Islet of Langerhans (tissue), 1 donor: ENCODE results near the gene MZT2A.
"Not testable (repeated sequence)": the region's sequence is repeated elsewhere in the genome, so short reads cannot be mapped to it uniquely, and the experiment has no call there.

Experiments
- FAIRE-seq: peaks from one replicate; lab custom pipeline; 2011; peaks lifted over from hg19 to GRCh38; lab: Jason Lieb, UNC

MZT2A gene

DNA sequence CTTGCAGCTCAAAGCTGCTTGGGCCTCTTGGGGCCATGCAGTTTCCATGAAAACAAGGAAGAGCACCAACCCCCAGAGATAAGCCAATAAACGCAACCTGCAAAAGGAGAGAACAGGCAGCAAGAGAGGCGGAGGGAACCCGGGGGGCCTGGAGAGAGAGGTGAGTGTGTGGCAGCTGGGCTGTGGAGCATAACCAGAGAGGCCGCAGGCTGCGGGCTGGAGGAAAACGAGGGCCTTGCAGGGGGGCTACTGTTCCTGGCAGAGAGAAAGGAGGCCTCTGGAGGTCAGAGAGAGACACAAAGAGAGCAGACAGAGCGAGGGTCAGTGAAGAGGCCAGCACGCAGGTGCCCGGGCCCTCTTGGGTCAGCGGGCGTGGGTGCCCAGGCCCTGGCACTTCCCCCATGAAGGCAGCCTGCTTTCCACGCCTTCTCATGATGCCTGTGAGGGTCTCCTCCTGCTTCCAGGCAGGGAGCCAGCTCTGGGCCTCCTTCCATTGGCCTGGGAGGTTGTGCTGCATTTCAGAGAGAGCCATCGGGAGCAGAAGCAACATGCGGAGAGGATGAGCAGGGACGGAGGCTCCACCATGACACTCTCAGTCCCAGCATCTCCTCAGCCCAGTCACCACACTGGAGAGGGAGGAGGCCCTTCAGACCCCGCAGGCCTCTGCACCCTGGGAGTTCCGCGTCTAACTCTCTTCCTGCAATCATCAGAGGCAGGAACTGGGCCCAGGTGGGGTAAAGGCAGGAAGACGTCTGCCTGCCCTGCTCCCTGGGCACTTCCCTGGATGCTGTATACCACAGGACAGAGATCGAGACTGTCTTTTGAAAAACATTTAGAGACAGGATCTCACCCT lies 1.4 kb downstream of the MZT2A start:
- FAIRE-seq, result not testable (repeated sequence)

DNA sequence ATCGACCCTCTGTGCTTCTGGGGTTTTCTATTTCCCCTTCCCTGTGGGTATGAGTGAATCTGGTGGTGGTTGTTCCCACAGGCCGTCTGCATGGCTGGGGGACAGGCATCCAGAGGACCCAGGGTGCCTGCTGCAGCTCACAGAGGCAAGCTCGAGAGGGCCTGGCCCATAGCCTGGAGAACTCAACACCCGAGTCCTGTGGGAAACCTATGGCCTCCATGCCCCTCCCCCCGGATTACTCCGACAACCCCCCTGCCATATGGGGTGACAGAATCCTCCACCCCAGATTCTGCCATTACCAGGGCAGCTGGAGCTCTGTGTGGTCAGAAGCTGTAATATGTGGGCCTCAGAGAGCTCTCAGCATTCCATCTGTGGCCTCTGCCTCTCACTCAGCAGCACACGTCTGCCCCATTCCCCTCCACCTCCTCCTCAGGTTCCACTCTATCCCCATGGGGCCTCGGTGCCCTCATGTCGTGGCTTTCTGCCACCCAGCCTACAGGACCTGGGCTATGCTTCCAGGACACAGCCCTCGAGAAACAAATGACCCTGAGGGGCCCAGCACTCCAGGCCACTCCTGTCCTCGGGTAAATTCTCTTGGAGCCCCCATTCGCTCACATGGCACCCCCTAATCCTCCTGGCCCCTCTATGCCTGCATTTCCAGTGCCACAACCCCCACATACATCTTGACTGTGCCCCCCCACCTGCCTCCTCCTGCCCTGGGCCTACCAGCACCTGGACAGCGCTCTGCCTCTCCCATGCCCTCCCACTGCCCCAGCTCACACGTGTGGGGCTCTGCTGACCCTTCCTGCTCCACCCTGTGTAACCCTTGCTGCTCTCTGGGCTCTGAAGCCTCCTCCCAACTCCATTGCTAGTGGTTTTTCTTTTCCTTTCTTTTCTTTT lies 3.6 kb downstream of the MZT2A start:
- FAIRE-seq, result no peak

DNA sequence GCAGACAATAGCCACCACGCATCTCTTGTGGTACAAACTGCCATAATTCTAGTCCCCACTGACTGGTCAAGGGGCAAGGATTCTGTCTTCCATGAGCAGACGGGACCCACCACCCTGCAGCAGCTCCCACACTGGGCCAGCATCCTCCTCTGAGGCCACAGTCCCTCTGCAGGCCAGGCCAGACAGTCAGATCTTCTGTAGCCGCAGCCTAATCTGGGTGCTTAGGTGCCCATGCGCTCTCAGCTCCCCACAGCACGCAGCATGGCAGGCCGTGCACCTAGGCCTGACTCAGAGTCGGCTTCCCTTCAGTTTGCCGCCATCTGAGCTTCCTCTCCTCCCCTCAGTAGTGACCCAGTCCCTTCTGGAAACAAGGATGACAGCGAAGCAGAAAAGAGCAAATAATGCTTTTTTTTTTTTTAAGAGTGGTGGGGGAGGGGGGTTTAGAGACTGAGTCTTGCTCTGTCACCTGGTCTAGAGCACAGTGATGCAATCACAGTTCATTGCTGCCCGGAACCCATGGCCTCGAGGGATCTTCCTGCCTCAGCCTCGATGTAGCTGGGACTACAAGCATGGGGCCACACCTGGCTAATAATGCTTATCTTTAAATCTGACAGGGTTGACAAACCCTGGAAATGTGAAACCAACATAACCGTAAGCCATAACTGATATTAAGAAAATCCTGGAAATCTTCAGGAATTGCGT lies 5.8 kb downstream of the MZT2A start:
- FAIRE-seq, result not testable (repeated sequence)

GRCh38 chr2:131484906-131485460 lies 7.2 kb downstream of the MZT2A start:
- FAIRE-seq, result not testable (repeated sequence)

DNA sequence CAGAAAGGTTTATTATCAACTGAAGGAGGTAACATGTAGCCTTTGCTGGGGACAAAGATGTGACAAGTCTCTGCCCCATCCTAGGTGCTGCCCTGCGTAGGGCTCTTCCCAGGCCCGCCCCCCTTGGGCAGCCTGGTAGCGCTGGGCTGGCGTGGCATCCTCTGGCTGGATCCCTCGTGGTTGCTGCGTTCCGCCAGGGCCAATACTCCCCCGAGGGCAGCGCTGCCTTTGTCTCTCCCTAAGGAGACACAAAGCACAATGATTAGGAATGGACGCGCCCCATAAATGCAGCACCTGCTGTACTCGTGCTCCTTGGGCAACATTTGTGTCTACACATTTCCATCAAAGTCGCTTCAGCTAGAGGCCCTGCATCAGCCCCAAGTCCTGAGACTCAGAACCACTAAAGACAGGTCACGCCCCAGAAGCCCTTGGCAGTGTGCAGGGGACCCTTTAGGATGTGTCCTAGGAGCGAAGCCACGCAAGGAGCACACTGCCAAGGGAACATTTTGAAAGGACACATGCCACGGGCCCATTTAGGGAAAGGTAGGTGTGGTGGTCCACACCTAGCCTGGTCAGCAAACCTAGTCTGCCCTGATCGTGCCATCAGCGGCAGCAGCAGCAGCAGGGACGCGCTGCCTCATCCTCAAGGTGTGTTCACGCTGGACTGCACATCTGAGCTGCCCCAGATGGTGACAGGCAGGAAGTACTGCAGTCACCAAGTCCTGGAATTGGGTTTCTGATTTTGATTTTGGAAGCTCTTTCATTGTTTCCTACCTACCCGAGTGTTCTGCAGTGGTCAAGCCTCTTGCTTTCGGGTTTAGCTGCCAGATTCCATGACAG lies 8.0 kb downstream of the MZT2A start:
- FAIRE-seq, result not testable (repeated sequence)

GRCh38 chr2:131482506-131483155 lies 9.6 kb downstream of the MZT2A start:
- not testable (repeated sequence) for FAIRE-seq

DNA sequence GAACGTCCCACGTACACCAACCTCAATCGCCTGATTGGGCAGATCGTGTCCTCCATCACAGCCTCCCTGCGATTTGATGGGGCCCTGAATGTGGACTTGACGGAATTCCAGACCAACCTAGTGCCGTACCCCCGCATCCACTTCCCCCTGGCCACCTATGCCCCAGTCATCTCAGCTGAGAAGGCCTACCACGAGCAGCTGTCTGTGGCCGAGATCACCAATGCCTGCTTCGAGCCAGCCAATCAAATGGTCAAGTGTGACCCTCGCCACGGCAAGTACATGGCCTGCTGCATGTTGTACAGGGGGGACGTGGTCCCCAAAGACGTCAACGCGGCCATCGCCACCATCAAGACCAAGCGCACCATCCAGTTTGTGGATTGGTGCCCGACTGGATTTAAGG lies 11.8 kb downstream of the MZT2A start:
- FAIRE-seq, result not testable (repeated sequence)

- not testable (repeated sequence) for FAIRE-seq
These were observed 13.2 kb downstream of the MZT2A start for GRCh38 chr2:131478850-131479461.

DNA sequence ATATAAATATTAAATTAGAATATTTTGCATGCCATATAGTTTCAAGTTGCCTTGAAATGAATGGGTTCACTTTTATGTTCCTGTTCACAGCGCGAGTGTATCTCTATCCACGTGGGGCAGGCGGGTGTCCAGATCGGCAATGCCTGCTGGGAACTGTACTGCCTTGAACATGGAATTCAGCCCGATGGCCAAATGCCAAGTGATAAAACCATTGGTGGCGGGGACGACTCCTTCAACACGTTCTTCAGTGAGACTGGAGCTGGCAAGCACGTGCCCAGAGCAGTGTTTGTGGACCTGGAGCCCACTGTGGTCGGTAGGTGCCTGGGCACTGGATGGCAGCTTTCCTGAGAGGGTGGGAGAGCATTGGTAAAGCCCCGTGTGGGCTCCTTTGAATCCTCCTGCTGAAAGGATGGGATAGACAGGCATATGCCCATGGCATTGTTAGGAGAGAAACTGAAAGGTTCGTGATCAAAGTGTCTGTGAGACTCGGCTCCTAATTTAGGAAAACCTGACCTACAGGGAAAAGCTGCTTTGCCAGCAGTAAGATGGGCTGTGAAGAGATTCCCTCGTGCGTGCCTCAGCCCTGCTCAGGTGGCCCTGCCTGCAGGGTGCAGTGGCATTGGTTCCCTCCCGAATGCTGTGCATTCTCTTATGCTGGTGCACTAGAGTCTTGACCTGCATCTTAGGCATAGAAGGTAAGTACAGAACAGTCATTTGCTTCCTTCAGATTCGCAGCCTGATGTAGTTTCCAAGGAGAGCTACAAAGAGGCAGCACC lies 13.9 kb downstream of the MZT2A start:
- not testable (repeated sequence) for FAIRE-seq

- FAIRE-seq, result not testable (repeated sequence)
These were observed 15.0 kb downstream of the MZT2A start for GRCh38 chr2:131477227-131477626.

DNA sequence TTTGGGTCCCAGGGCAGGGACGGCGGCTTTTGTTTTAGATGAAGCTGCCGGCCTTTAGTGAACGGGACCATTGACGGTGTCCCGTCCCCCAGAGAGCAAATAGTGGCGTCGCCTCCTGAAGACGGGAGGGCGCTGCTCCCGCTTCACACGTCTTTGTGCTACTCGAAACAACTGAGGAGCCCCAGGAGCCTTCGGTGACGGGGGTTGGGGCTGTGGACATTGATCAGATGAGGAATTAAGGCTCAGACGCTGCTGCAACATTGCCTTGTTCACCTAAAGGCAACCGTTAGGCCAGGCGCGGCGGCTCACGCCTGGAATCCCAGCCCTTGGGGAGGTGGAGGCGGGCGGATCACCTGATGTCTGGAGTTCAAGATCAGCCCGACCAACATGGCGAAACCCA lies 15.8 kb downstream of the MZT2A start:
- FAIRE-seq, result not testable (repeated sequence)

DNA sequence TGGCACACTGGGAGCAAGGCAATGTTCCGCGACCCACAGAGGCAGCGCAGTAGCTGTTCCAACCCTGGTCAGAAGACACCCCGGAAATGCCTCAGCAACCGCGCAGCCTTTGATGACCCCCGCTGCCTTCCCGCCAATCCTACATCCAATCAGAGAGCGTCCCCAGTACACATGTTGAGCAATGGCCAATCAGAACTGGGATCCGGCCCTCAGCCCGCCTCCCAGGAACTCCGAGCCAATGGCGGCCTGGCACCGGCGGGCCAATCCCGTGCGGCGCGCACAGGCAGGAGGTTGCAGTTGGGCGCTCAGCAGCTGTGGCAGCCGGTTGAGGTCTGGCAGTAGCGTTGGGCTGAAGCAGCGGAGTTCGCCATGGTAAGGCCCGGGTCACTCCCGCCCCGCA lies 16.4 kb downstream of the MZT2A start, which contains the start of gene TUBA3D:
Gene TUBA3D, plus strand, starts transcription at position 289 of the 400 bp plus-strand sequence. Its CDS starts 81 bp downstream, at position 370.
- FAIRE-seq, result no peak

GRCh38 chr2:131473266-131473665 lies 18.9 kb downstream of the MZT2A start:
- FAIRE-seq, result not testable (repeated sequence)

DNA sequence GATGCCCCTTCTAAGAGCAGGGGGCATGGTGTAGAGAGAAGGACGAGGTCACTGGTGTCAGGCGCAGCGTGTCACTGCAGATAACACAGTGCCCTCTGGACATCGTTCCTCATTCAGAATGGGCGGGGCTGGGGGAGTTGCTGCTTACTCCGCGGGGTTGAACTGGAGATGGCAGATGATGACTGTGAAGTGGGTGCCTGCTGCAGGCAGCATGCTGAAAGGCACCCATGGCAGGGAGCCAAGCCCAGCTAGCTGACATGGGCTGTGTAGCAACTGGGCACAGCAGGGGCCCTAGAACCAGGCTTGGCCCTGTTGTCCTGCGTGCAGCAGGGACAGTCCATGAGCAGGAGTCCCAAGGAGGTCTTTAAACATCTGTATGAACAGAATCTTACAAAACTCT lies 20.6 kb downstream of the MZT2A start:
- FAIRE-seq, result not testable (repeated sequence)

- not testable (repeated sequence) for FAIRE-seq
These were observed 21.3 kb downstream of the MZT2A start for GRCh38 chr2:131470944-131471343.

GRCh38 chr2:131467722-131468121 lies 24.5 kb downstream of the MZT2A start:
- FAIRE-seq, result not testable (repeated sequence)

GRCh38 chr2:131454914-131455313 lies 37.3 kb downstream of the MZT2A start:
- not testable (repeated sequence) for FAIRE-seq

- not testable (repeated sequence) for FAIRE-seq
These were observed 40.8 kb downstream of the MZT2A start for GRCh38 chr2:131451265-131451949.
